Measurements from ENCODE around the gene ARRDC1.

DNA sequence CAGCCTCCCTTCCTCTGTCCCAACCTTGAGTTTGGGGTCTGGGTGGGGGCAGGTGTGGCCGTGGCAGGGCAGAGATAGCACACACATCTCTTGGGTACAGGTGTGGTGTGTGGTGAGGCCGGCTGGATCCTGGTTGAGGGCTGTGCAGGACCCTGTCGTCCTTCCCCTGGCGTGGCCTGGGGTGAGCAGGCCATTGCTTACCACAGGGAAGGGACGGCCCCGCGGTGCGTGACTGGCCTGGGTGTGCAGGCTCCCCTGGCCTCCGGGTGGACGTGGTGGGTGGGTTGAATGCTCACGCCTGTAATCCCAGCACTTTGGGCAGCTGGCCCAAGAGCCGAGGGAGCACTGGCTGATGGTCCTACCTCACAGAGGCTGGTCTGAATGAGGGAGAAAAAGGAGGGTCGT is 1.2 kb downstream of the ARRDC1 start:
- TF ChIP-seq, protein P1, sequence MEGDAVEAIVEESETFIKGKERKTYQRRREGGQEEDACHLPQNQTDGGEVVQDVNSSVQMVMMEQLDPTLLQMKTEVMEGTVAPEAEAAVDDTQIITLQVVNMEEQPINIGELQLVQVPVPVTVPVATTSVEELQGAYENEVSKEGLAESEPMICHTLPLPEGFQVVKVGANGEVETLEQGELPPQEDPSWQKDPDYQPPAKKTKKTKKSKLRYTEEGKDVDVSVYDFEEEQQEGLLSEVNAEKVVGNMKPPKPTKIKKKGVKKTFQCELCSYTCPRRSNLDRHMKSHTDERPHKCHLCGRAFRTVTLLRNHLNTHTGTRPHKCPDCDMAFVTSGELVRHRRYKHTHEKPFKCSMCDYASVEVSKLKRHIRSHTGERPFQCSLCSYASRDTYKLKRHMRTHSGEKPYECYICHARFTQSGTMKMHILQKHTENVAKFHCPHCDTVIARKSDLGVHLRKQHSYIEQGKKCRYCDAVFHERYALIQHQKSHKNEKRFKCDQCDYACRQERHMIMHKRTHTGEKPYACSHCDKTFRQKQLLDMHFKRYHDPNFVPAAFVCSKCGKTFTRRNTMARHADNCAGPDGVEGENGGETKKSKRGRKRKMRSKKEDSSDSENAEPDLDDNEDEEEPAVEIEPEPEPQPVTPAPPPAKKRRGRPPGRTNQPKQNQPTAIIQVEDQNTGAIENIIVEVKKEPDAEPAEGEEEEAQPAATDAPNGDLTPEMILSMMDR (conservative IDR thresholded peaks at IDR 0.05; ENCODE audit: low read depth, low read length) = no peak
- TF ChIP-seq EZH2 (IDR thresholded peaks at IDR 0.05; ENCODE audit: low read length, unreplicated experiment) = no peak
